RKO (cell line): ENCODE measurements around the gene SHC2.
"Not testable (repeated sequence)": the region's sequence is repeated elsewhere in the genome, so short reads cannot be mapped to it uniquely, and the experiment has no call there.

Experiments
- DNase-seq: peaks from one replicate; pipeline ENCODE4 v3.0.0-alpha.2; 2016; ENCODE audit warnings: low spot score

The SHC2 gene

DNA sequence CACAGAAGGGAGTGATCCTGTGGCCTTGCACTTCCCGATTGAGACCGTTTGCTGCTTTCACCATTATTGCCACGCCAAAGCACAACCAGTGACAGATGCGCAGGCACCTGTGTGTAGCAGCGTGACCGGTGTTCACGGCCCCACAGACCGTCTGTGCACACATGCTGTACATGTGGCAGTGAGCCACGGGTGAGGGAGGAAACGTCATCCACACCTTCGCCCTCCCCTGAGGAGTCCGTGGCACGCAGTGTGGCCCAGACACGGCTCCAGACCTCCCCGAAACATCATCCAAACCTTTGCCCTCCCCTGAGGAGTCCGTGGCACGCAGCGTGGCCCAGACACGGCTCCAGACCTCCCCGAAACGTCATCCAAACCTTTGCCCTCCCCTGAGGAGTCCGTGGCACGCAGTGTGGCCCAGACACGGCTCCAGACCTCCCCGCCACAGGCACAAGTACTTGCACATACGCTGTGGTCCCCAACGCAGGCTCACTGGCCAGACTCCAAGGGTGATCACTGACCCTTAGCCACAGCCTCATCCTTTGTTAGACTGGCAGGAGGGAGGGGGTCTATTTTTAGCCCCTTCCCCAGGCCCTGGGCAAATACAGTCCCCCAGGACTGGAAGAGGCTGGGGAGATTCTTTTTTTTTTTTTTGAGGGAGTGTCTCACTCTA is 7.9 kb upstream of the SHC2 start:
- DNase-seq: no peak

DNA sequence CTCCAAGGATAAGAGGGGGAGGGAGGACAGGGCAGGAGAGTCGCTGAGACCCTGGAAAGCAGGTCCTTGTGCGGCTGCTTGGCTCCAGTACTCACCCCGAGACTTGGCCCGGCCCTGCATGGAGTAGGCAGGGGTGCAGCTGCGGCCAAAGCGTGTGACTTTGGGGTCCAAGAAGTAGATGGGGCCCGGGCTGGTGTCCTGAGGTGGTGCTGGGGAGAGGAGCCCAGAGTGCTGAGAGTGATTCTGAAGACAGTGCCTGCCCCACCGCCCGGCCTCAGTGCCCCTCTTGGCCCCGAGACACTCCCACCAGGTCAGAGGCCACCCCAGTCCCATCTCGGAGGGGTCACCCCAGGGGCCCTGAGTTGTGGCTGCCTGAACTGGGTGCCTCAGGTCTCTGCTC is 6.7 kb upstream of the SHC2 start:
- DNase-seq: no peak

DNA sequence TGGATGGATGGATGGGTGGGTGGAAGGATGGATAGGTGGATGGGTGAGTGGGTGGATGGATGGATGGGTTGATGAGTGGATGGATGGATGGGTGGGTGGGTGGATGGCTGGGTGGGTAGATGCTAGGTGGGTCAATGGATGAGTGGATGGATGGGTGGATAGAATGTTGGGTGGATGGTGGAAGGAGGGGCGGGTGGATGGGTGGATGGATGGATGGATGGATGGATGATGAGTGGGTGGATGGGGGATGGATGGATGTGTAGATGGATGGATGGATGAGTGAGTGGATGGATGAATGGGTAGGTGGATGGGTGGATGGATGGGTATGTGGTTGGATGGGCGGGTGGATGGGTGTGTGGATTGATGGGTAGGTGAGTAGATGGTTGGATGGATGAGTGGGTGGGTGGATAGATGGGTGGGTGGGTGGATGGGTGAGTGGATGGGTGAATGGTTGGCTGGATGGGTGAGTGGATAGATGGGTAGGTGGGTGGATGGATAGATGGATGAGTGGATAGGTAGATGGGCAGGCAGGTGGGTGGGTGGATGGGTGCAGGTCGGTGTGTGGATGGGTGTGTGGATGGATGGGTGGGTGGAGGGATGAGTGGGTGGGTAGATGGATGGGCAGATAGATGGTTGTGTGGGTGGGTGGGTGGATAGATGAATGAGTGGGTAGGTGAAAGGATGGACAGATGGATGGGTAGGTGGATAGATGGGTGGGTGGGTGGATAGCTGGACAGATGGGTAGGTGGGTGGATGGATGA is 4.4 kb upstream of the SHC2 start:
- no peak for DNase-seq

DNA sequence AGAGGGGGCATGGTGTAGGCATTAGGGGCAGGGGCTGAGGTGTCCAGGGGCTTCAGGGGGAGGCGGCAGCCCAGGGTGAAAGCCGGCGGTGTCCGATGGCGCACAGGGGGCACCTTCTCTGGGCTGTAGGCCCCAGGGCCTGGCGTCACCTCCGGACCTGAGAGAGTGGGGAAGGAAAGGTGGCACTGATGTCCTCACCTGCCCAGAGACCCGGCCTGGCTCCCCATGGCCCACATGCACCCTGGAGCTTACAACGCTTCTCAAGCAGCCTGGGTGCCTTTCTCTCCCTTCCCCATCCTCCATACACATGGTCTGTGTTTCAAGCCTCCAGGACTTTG is 3.3 kb upstream of the SHC2 start:
- DNase-seq: no peak

DNA sequence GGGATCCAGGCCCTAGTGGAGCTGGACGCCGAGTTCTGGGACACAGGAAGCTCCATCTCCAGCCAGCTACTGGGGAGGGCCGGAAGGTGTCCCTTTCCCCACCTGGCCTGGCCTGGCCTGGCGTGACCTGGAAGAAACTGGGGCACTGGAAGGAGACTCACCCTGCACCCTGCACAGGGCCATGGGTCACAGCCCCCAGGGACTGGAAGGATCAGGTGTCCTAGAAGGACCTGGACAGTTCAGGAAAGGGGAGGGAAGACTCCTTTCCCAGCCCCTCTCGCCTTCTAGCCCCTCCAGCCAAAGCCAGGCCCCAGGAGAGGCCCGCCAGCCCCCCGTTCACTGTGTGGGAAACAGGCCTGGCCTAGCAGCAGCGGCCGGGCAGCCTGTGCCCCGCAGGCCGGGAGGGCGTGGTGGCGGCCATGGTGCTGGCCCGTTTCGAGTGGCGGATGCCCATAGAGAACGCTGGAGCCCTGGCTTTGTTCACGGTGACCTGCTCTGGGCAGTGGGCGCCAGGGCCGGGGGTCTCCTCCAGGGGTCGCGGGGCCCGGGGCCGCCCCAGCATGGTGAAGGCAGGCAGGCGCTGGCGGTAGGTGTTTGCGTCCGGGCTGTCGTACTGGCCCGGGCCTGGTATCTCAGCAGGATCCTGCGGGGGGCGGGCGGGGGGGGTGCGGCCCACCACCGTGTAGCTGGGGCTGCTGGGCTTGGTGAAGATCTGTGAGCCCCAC is 2.8 kb upstream of the SHC2 start:
- DNase-seq: no peak

DNA sequence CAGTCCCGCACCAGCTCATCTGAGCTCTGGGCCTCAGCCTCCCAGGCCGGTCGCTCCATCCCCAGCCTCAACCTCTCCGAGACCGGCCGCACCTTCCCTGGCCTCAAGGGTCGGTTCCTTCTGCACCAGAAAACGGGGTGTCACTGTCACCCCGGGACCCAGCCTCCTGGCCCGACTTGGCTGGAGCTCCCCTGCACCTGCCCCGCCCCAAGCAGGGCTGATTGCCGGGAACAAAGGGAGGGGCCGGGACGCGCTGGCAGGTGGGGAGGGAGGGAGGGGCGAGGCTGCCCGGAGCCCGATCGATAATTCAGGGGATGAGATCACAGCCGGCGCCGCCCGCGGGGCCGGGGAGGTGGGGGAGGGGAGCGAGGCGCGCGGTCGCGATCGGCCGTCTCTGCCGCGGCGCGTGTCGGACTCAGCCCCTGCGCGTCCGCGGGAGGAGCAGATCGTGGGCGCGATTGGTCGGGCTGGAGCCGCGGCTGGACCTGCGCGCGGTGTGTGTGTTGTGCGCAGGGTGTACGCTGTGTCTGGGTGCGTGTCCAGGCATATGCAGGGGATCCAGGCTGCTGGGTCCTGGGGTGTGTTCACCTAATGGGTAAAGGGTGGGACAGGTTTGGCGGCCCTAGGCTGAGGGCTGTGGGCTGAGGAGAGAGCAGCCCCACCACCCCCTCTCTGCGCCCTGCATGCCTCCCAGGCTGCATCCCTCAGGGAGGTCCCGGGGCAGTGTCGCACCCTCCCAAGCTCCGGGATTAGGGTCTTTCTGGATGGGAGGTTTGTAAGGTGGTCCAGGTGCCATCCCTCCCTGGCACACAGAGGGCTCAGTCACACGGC is 1.1 kb upstream of the SHC2 start:
- no peak for DNase-seq

DNA sequence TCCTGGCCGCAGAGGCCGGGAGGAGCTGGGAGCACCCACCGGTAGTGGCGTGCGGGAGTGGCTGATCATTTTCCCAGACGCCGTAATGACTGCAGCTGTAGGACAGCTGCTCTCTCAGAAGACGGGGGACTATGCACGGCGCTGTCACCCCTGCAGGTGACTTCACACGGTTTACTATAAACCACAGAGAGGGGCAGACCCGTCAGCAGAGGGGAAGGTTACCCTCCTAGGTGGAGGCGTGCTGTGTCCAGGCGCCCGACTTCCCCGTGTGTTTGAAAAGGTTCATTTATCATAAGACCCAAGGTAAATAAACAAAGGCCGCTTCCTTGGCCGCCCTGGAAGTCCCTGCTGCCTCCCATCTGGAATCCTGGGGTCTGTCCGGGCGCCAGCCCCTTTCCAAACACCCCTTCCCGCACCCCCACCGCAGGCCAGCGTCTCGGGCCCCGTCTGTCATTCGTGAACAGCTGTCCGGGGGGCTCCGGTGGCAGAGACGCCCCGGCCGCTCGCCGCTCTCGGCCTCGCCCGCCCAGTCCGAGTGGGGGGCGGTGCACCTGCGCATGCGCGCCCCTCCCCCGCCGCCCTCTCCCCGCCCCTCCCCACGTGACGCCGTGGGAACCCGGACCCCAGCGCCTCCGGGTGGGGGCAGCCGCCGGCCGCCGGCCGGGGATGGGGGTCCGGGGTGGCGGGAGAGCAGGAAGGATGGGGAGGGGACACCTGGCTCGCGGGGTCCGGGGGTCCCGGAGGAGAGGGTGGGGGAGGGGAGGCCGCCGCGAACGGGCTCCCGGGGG is 915 bp downstream of the SHC2 start:
- peak; percentile 55 for DNase-seq

DNA sequence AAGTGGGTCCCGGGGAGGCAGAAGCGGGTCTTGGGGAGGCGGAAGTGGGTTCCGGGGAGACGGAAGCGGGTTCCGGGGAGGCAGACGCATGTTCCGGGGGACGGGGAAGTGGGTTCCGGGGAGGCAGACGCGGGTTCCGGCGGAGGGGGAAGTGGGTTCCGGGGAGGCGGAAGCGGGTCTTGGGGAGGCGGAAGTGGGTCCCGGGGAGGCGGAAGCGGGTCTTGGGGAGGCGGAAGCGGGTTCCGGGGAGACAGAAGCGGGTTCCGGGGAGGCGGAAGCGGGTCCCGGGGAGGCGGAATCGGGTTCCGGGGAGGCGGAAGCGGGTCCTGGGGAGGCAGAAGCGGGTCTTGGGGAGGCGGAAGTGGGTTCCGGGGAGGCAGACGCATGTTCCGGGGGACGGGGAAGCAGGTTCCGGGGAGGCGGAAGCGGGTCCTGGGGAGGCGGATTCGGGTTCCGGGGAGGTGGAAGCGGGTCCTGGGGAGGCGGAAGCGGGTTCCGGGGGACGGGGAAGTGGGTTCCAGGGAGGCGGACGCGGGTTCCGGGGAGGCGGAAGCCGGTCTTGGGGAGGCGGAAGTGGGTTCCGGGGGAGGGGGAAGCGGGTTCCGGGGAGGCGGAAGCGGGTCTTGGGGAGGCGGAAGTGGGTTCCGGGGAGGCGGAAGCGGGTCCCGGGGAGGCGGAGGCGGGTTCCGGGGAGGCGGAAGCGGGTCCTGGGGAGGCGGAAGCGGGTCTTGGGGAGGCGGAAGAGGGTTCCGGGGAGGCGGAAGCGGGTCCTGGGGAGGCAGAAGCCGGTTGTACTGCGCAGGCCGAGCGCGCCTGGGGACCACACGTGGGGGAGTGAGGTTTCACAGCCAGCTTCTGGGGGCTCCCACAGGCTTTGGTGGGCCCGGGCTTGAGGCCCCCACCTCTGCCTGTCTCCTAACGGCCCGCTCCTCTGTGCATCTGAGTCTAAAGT is 2.5 kb downstream of the SHC2 start:
- no peak for DNase-seq

DNA sequence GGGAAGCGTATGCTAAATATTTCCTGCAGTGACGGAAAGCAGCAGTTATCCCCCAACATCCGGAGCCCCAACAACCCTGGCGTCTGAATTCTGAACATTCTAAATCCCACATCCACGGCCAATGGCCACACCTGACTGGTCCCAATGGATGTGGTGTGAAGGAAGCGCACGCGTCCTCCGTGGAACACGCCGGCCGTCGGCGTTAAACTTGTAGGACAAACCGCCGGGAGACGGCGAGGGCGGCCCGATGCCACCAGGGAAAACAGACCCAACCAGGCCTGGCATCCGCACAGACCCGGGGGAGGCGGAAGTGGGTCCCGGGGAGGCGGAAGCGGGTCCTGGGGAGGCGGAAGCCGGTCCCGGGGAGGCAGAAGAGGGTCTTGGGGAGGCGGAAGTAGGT is 3.2 kb downstream of the SHC2 start:
- no peak for DNase-seq

DNA sequence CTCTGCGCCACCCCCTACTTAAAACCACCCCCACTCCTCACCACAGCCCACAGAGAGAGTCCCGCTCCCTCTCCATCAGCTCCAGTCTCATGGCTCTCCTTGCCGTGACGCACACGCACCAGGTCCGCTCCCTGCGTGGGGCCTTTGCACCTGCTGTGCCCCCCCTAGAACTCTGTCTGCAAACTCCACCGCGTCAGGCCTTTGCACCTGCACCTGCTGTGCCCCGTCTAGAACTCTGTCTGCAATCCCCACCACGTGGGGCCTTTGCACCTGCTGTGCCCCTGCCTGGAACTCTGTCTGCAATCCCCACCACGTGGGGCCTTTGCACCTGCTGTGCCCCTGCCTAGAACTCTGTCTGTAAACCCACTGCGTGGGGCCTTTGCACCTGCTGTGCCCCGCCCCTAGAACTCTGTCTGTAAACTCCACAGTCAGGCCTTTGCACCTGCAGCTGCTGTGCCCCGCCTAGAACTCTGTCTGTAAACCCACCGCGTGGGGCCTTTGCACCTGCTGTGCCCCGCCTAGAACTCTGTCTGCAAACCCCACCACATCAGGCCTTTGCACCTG is 4.2 kb downstream of the SHC2 start:
- DNase-seq: no peak

DNA sequence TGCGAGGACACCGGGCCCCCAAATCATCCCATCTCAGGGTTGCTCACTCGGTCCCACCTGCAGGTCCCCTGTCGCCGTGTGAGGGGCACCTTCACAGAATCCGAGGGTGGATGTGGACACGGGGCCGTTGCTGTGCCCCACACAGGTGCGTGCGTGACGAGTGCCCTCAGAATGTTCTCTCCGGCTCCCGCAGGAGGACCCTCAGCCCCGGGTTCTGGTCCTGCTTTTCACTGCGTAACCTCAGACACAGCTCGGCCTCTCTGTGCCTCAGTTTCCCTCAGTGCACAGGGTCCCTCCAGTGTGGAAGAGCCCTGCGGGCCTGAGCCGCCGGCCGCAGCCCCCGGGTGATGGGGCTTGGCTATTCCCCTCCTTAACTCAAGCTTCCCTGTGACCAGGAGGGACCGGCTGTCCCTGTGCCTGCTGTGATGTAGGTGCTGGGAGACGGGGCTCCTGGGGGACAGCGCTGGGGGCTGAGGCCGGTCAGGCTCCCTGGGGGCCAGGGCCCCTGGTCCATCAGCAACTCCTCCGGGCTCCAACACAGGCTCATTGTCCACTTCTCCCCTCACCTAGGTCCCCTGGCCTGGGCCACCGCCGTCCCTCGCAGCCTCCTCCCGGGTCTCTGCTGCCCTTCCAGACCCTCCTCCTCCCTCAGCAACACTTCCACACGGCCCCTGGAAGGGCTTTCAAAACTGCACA is 4.8 kb downstream of the SHC2 start:
- no peak for DNase-seq

DNA sequence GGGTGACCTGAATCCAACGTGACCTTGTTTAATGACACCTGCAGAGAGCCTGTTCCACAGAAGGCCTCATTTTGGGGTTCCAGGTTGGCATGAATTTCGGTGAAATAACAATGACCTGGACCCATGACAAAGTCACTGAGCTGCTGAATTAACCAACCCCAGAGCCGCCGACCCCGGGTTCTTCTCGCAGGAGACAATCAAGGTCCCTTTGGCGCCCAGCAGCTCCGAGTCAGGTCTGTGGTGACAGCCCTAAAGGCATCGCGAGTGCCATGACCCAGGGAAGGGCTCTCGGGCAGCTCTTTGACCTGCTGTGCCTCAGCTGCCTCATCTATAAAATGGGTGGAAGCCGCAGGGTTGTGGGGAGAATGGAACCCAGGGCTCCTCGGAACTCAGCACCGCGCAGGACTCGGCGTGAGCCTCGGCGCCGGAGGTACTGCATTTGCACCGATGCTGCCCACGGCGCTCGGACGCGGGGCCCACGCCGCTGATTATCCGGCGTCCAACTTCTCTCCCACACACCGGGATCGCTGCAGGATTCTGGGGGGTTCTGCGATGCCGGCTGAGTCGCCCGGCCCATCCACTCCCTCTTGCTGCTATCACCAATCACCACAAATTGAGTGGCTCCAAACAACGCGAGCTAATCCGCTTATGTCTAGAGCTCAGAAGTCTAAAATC is 5.7 kb downstream of the SHC2 start:
- no peak for DNase-seq

DNA sequence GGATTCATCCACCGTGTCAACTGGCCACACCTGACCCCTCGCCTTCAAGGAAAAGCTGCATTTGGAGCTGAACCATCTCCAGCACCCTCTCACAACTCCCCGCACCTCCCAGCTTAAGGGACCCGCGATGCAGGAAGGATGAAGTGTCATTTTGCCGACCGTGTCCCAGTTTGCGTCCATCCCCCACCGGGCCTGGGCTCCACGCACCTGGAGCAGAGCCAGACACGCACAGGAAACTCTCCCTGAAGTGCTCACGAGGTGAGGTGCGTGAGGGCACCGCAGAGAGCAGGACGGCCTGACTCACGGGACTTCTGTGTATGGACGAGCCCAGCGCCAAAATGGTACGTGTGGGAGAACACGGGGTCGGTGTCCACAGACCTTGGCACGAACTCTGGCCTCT is 7.2 kb downstream of the SHC2 start:
- DNase-seq: no peak

DNA sequence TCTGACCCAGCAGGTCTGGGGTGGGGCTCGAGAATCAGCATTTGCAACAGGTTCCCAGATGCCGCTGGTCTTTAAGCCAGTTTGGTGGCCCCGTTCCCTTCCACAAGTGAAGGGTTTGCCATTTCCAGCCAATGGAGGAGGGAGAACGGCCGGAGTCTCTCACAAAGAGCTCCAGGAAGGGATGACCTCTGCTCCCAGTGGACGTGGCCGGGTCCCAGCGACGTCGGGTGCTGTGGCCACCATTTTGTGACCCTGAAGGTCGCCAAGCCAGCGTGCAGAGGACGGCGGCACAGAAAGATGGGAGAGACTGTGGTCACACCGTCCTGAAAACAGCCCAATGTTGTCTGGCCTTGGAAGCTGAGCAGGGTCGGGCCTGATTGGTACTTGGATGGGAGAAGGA is 8.0 kb downstream of the SHC2 start:
- no peak for DNase-seq

DNA sequence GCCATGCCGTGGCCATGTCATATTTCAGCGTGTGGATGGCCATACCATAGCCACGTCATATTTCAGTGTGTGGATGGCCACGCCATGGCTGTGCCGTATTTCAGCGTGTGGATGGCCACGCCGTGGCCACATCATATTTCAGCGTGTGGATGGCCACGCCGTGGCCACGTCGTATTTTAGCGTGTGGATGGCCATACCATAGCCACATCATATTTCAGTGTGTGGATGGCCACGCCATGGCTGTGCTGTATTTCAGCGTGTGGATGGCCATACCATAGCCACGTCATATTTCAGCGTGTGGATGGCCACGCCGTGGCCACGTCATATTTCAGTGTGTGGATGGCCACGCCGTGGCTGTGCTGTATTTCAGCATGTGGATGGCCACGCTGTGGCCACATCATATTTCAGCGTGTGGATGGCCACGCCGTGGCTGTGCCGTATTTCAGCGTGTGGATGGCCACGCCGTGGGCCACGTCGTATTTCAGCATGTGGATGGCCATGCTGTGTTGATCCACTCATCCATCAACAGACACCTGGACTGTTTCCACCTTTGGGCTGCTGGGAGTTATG is 9.8 kb downstream of the SHC2 start:
- not testable (repeated sequence) for DNase-seq

DNA sequence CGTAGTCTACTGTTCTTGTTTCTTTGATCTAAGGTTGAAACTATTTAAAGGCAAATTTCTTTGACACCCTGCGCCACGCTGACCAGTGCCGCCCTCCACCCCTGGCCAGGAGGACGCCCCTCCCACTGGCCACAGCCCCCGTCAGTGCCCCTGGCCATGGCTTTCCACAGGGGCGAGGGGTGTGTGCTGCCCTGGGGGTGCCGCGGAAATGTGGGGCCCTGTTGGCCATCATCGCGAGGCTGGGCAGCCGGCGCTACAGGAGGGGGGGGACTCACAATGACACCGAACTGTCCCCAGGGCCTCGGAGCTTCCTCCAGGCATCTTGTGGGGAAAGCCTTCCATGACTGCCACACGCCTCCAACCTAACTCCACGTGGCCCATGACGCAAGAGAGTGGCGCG is 10.9 kb downstream of the SHC2 start:
- no peak for DNase-seq

DNA sequence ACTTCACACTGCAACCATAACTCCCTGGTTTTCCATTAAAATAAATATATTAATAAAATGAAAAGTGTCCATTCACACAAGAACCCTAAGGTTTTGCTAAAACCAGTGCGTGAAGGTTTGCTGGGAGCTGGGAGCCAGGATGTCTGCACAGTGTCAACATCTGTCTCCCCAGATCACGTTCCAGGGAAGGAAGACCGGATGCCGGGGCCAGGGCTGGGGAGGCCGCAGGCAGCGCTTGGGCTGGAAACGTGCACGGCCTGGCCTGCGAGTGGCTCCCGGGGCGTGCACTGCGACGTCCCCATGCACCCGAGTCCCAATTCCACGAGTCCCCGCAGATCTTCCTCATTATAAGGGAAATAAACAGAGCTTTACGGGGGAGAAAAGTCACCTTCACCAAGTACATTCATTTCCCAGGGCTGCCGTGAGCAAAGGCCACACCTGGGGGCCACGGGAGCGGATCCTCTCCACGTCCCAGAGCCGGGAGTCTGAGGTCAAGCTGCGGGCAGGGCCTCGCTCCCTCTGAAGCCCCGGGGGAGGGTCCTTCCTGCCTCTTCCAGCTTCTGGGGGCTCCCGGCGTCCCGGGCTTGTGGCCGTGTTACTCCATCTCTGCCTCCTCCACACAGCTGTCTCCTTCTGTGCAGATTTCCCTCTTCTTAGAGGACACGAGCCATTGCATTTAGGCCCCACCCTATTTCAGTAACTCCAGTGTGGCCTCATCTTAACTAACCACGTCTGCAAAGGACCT is 12.8 kb downstream of the SHC2 start:
- no peak for DNase-seq

DNA sequence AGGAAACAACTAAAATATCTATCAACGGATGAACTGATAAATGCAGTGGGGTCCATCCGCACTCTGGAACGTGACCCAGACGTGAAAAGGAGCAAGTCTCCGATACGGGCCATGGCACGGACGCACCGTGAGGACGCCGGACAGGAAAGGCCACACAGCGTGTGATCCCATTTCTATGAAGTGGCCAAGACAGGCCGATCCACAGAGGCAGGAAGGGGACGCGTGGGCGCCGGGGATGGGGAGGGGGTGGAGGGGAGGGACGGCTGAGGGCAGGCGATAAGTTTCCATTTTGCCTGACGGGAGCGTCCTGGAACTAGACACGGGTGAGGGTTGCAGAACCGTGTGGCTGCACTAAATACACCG is 13.8 kb downstream of the SHC2 start:
- DNase-seq: no peak
